Measurements from ENCODE around the gene GLIS1.

DNA sequence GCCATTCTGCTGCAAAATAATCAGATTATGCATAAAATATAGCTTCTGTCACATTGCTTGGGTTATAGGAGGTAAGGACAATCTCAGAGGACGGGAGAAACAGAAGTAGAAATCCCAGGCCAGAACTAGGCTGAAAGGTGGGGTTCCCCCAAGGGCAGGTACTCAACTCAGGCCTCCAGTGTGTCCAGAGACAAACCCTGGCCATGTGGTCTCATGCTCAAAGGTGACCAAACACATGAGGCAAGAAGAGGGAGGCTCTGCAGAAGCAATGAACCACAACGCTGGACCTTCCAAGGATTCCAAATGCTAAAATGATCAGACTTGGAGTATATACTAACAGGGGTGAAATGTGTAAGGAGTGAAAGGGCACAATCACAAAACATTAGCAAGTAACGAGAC, 176.0 kb downstream of the GLIS1 start:
- no peak for TF ChIP-seq ESRRA (CRISPR knock-in tag; IDR thresholded peaks at IDR 0.05; ENCODE audit: borderline replicate concordance)
- no peak for TF ChIP-seq SMAD4 (CRISPR knock-in tag; IDR thresholded peaks at IDR 0.05)
- TF ChIP-seq FOXJ3 (CRISPR knock-in tag; IDR thresholded peaks at IDR 0.05; ENCODE audit: borderline replicate concordance) = no peak
- no peak for TF ChIP-seq IRF1 (CRISPR knock-in tag; IDR thresholded peaks at IDR 0.05)
- no peak for TF ChIP-seq CTCF (IDR thresholded peaks at IDR 0.05)
- no peak for TF ChIP-seq MAX (CRISPR knock-in tag; IDR thresholded peaks at IDR 0.05)
- TF ChIP-seq ATF3 (CRISPR knock-in tag; conservative IDR thresholded peaks at IDR 0.05) = no peak
- no peak for TF ChIP-seq FOXP1 (CRISPR knock-in tag; IDR thresholded peaks at IDR 0.05; ENCODE audit: borderline replicate concordance)
- TF ChIP-seq GABPB1 (CRISPR knock-in tag; IDR thresholded peaks at IDR 0.05) = no peak
- no peak for TF ChIP-seq JAZF1 (CRISPR knock-in tag; IDR thresholded peaks at IDR 0.05)
- no peak for TF ChIP-seq ATF1 (CRISPR knock-in tag; IDR thresholded peaks at IDR 0.05)
